OCI-M2 (cell line): Measurements from ENCODE around the gene CD2.

Experiments used
- DNase-seq: peaks from one replicate; lab custom pipeline; 2025; ENCODE audit not compliant: unreplicated experiment; lab: John Stamatoyannopoulos, UW

CD2 gene

GRCh38 chr1:116775116-116775752 lies 21.0 kb downstream of the CD2 start:
- no peak for DNase-seq

DNA sequence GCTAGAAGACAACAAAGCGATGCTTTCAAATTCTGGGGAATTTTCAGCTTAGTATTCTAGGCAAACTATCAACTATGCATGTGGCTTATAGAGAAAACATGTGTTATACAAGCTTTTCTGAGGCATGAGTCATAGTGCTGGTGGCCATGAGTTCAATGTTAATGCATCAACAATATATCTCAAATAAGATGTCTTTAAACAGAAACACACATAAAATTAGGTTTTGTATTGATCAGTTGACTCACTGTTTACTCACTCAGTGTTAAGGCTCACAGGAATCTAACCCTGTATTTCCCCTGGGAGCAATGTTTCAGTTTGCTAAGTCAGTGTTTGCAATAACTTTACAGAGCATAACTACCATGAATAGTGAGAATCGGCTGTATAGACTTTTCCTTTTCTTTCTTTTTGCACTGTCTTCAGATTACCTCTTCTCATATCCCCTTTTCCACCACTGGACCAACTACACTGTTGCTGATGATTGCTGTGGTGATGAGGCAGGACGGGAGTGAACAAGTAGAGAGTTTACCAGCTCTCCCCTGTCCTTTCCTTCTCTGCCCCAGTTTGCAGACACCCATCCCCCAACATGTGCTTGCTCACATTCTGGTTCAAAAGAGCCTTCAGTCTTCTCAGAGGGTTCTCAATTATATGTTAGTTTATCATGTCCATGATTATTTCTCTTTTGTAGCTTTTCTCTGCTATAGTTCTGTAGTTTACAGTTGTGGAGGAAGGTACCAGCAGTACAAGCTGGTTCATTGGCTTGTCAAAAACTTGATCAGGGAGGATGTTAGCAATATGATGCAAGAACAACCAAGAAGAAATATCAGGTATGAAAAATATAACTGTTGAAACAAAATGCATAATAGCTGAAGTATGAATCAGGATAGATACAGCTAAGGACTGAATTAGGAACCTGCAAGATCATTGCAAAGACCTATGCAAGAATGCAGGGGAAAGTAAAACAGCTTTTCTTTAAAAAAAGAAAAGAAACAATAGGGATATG lies 23.9 kb downstream of the CD2 start:
- no peak for DNase-seq

GRCh38 chr1:116781034-116781433 lies 26.8 kb downstream of the CD2 start:
- no peak for DNase-seq

- no peak for DNase-seq
Measured at GRCh38 chr1:116785006-116785405, 30.8 kb downstream of the CD2 start.

DNA sequence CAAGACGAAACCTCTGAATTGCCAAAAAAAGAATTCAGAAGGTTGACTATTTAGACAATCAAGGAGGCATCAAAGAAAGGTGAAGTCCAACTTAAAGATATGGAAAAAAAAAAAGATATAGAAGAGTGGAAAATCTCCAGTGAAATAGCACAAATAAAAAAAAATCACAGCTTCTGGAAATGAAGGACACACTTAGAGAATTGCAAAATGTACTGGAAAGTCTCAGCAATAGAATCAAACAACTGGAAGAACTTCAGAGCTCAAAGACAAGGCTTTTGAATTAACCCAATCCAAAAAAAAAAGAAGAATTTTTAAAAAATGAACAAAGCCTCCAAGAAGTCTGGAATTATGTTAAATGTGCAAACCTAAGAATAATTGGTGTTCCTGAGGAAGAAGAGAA lies 31.8 kb downstream of the CD2 start:
- DNase-seq, result no peak

DNA sequence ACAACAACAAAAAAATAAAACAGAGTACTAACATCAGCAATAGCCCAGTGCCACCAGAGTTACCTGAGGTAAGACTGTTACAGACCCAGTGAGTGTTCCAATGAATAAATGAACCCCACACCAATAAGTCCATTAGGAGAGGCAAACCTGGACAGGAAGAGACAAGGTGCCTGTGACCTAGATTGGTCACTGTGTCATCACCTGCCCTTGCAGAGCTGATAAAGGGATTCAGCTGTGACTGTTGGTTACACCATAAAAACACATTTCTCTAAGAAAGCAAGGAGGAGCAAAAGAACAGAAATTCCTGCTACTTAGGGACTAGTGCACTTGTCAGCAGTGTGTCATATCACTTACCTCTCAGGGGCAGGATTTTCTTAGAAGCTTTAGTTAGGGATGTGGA lies 37.5 kb downstream of the CD2 start:
- DNase-seq, result no peak

DNA sequence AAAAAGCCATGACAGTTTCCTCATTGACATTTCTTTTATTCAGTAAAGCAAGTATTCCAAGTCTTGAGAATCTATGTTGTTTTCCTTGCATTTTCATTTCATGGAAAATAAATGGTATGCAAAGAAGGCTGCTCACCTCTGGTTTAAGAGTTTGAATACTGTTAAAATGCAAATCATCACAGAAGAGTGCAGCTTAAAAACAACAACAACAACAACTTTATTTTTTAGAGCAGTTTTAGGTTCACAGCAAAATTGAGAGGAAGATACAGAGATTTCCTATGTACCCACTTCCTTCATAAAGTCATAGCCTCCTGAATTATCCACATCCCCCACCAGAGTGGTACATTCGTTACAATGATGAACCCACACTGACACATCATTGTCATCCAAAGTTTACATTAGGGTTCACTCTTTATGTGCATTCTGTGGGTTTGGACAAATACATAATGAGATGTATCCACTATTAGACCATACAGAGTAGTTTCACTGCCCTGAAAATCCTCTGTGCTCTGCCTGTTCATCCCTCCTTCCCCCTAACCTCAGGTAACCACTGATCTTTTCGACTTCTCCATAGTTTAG lies 39.2 kb downstream of the CD2 start:
- DNase-seq, result no peak

DNA sequence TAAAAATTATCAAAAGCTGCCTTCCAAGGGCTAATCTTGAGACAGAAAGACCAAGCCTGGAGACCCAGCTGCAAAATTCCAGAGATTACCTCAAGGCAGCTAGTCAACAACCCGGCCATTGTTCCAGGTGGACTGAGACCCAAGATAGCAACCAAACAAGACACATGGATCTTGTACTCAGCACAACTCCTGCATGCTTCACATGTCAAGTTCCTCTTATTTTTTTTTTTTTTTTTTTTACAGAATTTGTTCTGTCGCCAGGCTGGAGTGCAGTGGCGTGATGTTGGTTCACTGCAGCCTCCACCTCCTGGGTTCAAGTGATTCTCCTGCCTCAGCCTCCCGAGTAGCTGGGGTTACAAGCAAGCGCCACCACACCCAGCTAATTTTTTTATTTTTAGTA lies 40.1 kb downstream of the CD2 start:
- DNase-seq, result no peak

GRCh38 chr1:116794804-116795481 lies 40.7 kb downstream of the CD2 start:
- DNase-seq, result no peak

DNA sequence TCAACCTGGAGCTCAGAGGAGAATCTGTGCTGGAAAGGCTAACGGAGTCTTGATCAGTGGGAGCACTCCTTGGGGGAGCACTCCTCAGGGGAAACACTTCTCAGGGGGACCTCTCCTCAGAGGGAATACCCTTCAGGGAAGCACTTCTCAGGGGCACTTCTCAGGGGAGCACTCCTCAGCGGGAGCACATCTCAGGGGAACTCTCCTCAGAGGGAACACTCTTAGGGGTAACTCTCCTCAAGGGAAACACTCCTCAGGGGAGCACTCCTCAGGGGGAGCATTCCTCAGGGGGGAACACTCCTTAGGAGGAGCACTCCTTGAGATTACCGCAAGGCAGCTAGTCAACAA lies 41.2 kb downstream of the CD2 start:
- no peak for DNase-seq

- DNase-seq, result no peak
Measured at GRCh38 chr1:116804736-116805135, 50.5 kb downstream of the CD2 start.

DNA sequence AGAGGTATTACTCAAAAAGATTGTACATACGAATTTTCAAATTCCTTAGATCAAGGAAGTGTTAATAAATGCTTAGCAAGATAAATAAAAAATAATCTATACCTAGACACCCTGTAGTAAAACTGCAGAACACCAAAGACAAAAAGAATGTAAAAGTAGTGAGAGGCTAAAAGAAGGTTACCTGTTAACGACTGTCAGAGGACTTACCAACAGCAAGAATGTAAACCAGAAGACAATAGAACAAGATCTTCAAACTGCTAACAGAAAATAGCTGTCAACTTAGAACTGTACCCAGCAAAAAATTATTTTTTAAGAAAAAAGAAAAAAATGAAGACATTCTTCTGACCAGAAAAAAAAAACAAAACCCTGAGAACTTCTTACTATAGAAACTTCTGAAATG lies 51.2 kb downstream of the CD2 start:
- no peak for DNase-seq

DNA sequence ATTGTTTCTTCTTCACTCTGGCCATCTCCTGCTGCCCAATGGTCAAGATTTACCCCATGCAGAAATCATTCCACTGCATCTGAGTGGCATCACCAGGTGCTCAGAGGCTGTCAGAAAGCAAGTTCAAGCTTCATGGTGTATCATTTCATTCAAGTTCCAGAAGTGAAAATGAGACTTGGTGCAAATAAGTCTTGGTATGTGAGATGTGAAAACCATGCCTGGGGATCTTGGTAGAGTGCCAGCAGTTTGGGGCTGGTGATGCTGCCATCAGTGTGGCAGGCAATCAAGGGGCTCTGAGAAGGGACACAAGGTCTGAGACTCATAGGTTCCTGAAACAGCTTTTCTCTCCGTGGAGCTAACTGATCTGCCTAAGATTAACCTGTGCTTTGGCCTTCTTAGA lies 52.0 kb downstream of the CD2 start:
- DNase-seq, result no peak

GRCh38 chr1:116806671-116807070 lies 52.4 kb downstream of the CD2 start:
- DNase-seq, result no peak

DNA sequence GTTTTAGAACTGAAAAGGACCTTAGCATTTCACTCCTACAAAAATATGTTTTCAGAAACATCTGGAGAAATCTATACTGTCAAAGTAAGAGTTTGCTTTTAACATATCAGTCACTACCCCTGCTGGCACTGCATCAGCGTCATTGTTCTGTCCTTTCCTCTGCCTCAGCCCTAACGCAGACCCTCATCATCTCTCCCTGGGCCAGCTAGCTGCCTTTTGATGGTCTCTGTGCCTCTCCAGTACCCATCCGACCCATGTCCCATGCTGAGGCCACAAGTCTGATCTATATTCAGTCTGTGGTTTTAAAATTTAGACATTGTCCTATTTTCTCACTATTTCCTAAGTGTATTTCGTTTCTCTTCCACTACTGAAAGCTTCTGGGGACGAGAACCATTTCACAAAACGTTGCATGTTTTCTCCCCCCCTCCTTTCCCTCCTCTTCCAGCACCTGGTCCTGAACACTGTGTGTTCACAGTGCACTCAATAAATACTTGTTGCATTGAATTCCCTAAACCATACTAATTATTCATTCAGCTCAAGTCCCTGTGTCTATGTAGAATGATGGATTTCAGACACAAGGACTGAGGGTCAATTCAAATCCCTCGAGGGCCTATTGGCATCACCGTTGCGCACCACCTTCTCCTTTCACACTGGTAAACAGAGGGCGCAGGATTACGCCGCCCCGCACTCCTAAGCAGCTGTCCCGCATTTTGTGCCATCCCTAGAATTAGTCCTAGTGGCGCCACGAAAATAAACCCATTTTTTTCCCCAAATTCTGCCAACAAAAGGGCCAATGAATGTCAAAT lies 53.4 kb downstream of the CD2 start:
- DNase-seq, result no peak

DNA sequence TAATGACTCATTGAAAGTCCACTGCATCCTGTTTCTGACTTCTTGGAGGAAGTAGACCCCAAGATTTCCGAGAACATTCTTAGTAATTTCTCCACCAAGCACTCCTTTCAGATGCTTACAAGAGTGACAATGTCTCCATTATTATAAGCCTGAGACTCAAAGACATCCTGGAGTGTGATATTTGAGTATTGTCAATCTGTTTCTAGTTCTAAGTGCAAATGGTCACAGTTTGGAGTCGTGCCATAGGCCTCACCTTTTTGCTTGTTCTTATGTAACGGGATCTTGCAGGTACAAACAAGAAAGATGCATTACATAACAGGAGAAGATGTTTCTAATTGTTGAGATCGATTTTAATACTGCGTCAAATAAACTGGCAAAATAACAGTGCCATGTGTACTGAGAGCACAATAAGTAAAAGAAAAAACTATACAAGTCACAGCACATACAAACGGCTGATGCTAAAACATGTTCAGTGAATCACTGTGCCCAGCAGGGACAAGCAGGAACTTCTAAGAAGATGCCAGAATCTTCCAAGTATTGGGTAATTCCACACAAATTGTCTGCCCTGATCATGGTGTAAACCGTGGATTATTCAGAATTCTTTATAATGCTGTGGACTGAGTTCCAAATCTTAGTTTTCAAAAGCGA lies 54.1 kb downstream of the CD2 start:
- DNase-seq, result no peak

- no peak for DNase-seq
Measured at GRCh38 chr1:116808848-116809508, 54.7 kb downstream of the CD2 start.

- DNase-seq, result no peak
Measured at GRCh38 chr1:116811321-116811720, 57.1 kb downstream of the CD2 start.

DNA sequence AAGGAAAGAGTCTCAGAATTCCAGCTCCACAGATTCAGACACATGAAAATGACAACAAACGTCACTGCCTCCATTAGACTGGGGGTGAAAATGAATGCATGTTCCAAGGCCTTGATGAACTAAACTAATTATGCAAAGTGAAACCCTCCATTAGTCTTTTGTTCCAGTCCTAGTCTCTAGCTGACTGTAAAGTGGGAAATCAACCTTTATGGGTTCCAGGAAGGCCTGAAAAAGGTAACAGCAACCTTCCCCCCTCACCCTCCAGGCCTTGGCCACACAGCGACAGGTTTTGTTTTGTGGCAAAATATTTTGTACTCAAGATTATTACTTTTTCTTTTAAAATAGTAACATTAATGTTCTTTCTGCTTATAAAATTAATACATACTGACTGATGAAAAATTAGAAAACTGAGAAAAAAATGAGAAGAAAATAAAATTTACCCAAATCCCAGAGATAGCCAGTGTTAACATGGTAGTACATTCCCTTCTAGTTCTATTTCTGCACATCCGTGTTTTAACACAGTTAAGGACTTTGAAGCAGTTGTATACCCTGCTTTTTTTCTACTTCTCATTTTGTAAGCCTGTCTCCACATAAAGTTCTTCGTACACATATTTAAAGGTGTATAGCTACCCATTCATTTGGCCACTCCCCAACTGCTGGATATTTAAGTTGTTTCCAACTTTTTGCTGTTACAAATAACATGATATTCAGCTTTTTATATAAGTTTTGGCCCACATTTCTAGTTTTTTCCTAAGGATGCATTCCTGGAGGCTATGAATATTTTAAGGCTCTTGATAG lies 60.9 kb downstream of the CD2 start:
- DNase-seq, result no peak
